Neuronal stem cell (in vitro differentiated cells): ENCODE measurements around the gene RAD17.
"Not testable (repeated sequence)": the region's sequence is repeated elsewhere in the genome, so short reads cannot be mapped to it uniquely, and the experiment has no call there.

Source experiments
- DNase-seq: peaks from one replicate; pipeline ENCODE4 v3.0.0-alpha.2; 2013; ENCODE audit warnings: low spot score
- H2AFZ ChIP-seq: one replicate; pipeline ENCODE4 v1.6.1; 2013; ENCODE audit warnings: mild to moderate bottlenecking, low read length, inconsistent platforms
- H2AK5ac ChIP-seq: 2 replicates; pipeline ENCODE4 v1.6.1; 2013; ENCODE audit warnings: low read depth, mild to moderate bottlenecking, inconsistent platforms, low read length, moderate library complexity, mixed read lengths
- H2BK120ac ChIP-seq: 2 replicates; pipeline ENCODE4 v1.6.1; 2013; ENCODE audit warnings: low read depth, mild to moderate bottlenecking, inconsistent platforms, low read length, moderate library complexity, mixed read lengths
- H2BK12ac ChIP-seq: one replicate; pipeline ENCODE4 v1.6.1; 2013; ENCODE audit warnings: low read length, inconsistent platforms
- H2BK15ac ChIP-seq: 2 replicates; pipeline ENCODE4 v1.6.1; 2013; ENCODE audit warnings: mild to moderate bottlenecking, low read length, inconsistent platforms, mixed read lengths
- H2BK5ac ChIP-seq: one replicate; pipeline ENCODE4 v1.6.1; 2013; ENCODE audit warnings: inconsistent platforms, mild to moderate bottlenecking, low read length, moderate library complexity
- H3K14ac ChIP-seq: one replicate; pipeline ENCODE4 v1.6.1; 2013; ENCODE audit warnings: low read length, inconsistent platforms
- H3K18ac ChIP-seq: 2 replicates; pipeline ENCODE4 v1.6.1; 2013; ENCODE audit warnings: low read length, inconsistent platforms
- H3K23ac ChIP-seq: 2 replicates; pipeline ENCODE4 v1.6.1; 2013; ENCODE audit warnings: low read depth, mild to moderate bottlenecking, mixed read lengths, low read length, inconsistent platforms; ENCODE audit not compliant: poor library complexity
- H3K27ac ChIP-seq: replicated peaks from 3 replicates; pipeline ENCODE4 v1.5.1; 2013; ENCODE audit warnings: low read length, inconsistent platforms
- H3K27me3 ChIP-seq, 3 experiments: 2 replicates each; pipeline ENCODE4 v1.6.1; 2013; ENCODE audit warnings: low read length in 3 of 3, mild to moderate bottlenecking in 2 of 3, inconsistent platforms in 1 of 3, low read depth in 1 of 3, mixed read lengths in 1 of 3, moderate library complexity in 1 of 3; ENCODE audit not compliant: control insufficient read depth in 3 of 3, insufficient read depth in 3 of 3
- H3K36me3 ChIP-seq, 2 donors: replicated peaks in 1 of 2; 2 replicates each; pipeline ENCODE4 v1.6.1; 2013; ENCODE audit warnings: low read length in 2 of 2; ENCODE audit not compliant: control insufficient read depth in 2 of 2, insufficient read depth in 2 of 2
- H3K4ac ChIP-seq: 2 replicates; pipeline ENCODE4 v1.6.1; 2013; ENCODE audit warnings: inconsistent platforms, mild to moderate bottlenecking, low read length, moderate library complexity
- H3K4me1 ChIP-seq, 2 donors: 1 replicate in 1 of 2; 2 replicates in 1 of 2; pipeline ENCODE4 v1.6.1; 2013; ENCODE audit warnings: low read length in 2 of 2, low read depth in 1 of 2; ENCODE audit not compliant: control insufficient read depth in 2 of 2, insufficient read depth in 1 of 2
- H3K4me2 ChIP-seq: one replicate; pipeline ENCODE4 v1.6.1; 2013; ENCODE audit warnings: mild to moderate bottlenecking, low read length, inconsistent platforms; ENCODE audit not compliant: insufficient read depth, poor library complexity, severe bottlenecking
- H3K4me3 ChIP-seq, 2 donors: 2 replicates each; pipeline ENCODE4 v1.5.1; 2013; ENCODE audit warnings: low read length in 2 of 2, mild to moderate bottlenecking in 2 of 2, inconsistent platforms in 1 of 2, moderate library complexity in 1 of 2
- H3K79me1 ChIP-seq: one replicate; pipeline ENCODE4 v1.6.1; 2013; ENCODE audit warnings: low read depth, mild to moderate bottlenecking, inconsistent platforms, low read length, moderate library complexity
- H3K9ac ChIP-seq: one replicate; pipeline ENCODE4 v1.6.1; 2013; ENCODE audit warnings: mild to moderate bottlenecking, low read depth, low read length, inconsistent platforms; ENCODE audit not compliant: poor library complexity
- H3K9me3 ChIP-seq, 2 donors: replicated peaks in 1 of 2; 2 replicates each; pipeline versions ENCODE3 to v1.6.1; 2013; ENCODE audit warnings: low read length in 2 of 2, mild to moderate bottlenecking in 2 of 2, inconsistent platforms in 1 of 2, low read depth in 1 of 2, mixed read lengths in 1 of 2, moderate library complexity in 1 of 2; ENCODE audit not compliant: control insufficient read depth in 2 of 2, insufficient read depth in 1 of 2
- H4K8ac ChIP-seq: one replicate; pipeline ENCODE4 v1.6.1; 2013; ENCODE audit warnings: low read depth, mild to moderate bottlenecking, inconsistent platforms, low read length, moderate library complexity
- H4K91ac ChIP-seq: one replicate; pipeline ENCODE4 v1.6.1; 2013; ENCODE audit warnings: low read length, low read depth, mild to moderate bottlenecking, inconsistent platforms; ENCODE audit not compliant: poor library complexity
- WGBS, 2 donors: extraction: QIAGEN DNeasy Blood & Tissue Kit; methylation state at CpG; one replicate each; pipeline ENCODE4 v1.1.7; 2013; ENCODE audit warnings: missing lambda C conversion rate in 2 of 2, mixed read lengths in 1 of 2; ENCODE audit not compliant: insufficient read length in 2 of 2, insufficient replicate concordance in 1 of 2; ENCODE audit errors: extremely low coverage in 2 of 2; 5-methylcytosine and 5-hydroxymethylcytosine counted together

The RAD17 gene

GRCh38 chr5:69450116-69450515 is 80.5 kb downstream of the RAD17 start:
- Histone ChIP-seq H3K36me3 (no peaks in the 10 kb centered on the region), H3K23ac (no peak overlapping the region), H3K4ac (no peak overlapping the region), H4K8ac (no peak overlapping the region), H4K91ac (no peak overlapping the region), H2BK120ac (no peak overlapping the region), H3K4me1 (peaks cover 2 to 3% of the 10 kb centered on the region in 2 donors), H3K27me3 (no peaks in the 10 kb centered on the region), H3K9ac (no peak overlapping the region), H2BK5ac (no peak overlapping the region), H3K79me1 (no peaks in the 10 kb centered on the region), H3K14ac (no peak overlapping the region), H3K27ac (no peak overlapping the region), H3K4me2 (no peak overlapping the region), H2AK5ac (no peak overlapping the region), H3K18ac (no peak overlapping the region), H3K4me3 (no peak overlapping the region), H2BK12ac (no peak overlapping the region), H2AFZ (no peak overlapping the region), H3K9me3 (no peaks in the 10 kb centered on the region), H2BK15ac (no peak overlapping the region)
- DNase-seq, result no peak
- no CpG with 5 or more reads among the region's 1 CpG for WGBS, 2 donors

GRCh38 chr5:69450527-69450926 is 80.9 kb downstream of the RAD17 start:
- not testable (repeated sequence) for H3K9ac ChIP-seq, H3K18ac ChIP-seq, H3K4me2 ChIP-seq, H3K4ac ChIP-seq, H3K27me3 ChIP-seq, H2BK15ac ChIP-seq, H3K79me1 ChIP-seq, H3K14ac ChIP-seq, H4K91ac ChIP-seq, H3K23ac ChIP-seq, H4K8ac ChIP-seq, H3K36me3 ChIP-seq, H2AK5ac ChIP-seq, H3K4me1 ChIP-seq, H3K9me3 ChIP-seq, H2BK12ac ChIP-seq, H2AFZ ChIP-seq, H2BK5ac ChIP-seq, H2BK120ac ChIP-seq, H3K4me3 ChIP-seq, H3K27ac ChIP-seq, DNase-seq
- WGBS, 2 donors, result no CpG with 5 or more reads among the region's 8 CpGs

GRCh38 chr5:69451941-69452647 is 82.5 kb downstream of the RAD17 start:
- no peak overlapping the region for H3K4me3 ChIP-seq
- no peak overlapping the region for H3K9ac ChIP-seq
- H2AFZ ChIP-seq, result no peak overlapping the region
- H2BK12ac ChIP-seq, result no peak overlapping the region
- H3K27me3 ChIP-seq, result no peaks in the 10 kb centered on the region
- H3K79me1 ChIP-seq, result no peaks in the 10 kb centered on the region
- H3K14ac ChIP-seq, result no peak overlapping the region
- no peak overlapping the region for H3K27ac ChIP-seq
- H4K8ac ChIP-seq, result no peak overlapping the region
- H4K91ac ChIP-seq, result no peak overlapping the region
- no CpG with 5 or more reads among the region's 4 CpGs for WGBS, 2 donors
- H3K4ac ChIP-seq, result no peak overlapping the region
- no peak overlapping the region for H3K23ac ChIP-seq
- no peak for DNase-seq
- no peak overlapping the region for H2BK120ac ChIP-seq
- no peak overlapping the region for H2BK5ac ChIP-seq
- no peak overlapping the region for H3K4me2 ChIP-seq
- no peak overlapping the region for H2AK5ac ChIP-seq
- no peaks in the 10 kb centered on the region for H3K36me3 ChIP-seq
- no peaks in the 10 kb centered on the region for H3K9me3 ChIP-seq
- H3K18ac ChIP-seq, result no peak overlapping the region
- no peak overlapping the region for H2BK15ac ChIP-seq
- peaks cover 2 to 3% of the 10 kb centered on the region in 2 donors for H3K4me1 ChIP-seq

GRCh38 chr5:69453487-69453886 is 83.9 kb downstream of the RAD17 start:
- H4K8ac ChIP-seq, H3K4me1 ChIP-seq, H3K4ac ChIP-seq, H3K9me3 ChIP-seq, H3K4me2 ChIP-seq, H2BK12ac ChIP-seq, H3K14ac ChIP-seq, H2BK120ac ChIP-seq, H3K23ac ChIP-seq, H3K36me3 ChIP-seq, DNase-seq, H3K9ac ChIP-seq, H2AFZ ChIP-seq, H3K27ac ChIP-seq, H3K79me1 ChIP-seq, H3K18ac ChIP-seq, H3K27me3 ChIP-seq, H3K4me3 ChIP-seq, H2AK5ac ChIP-seq, H2BK5ac ChIP-seq, H2BK15ac ChIP-seq, H4K91ac ChIP-seq: not testable (repeated sequence)
- no CpG with 5 or more reads among the region's 3 CpGs for WGBS, 2 donors
